A549 (cell line): Measurements from ENCODE around the gene AKR1C3. TPM values are rescaled to one million over a fixed set of nuclear protein-coding genes. Genes with fewer than 3 reads are reported as not detected.

Experiments
- ATAC-seq, 2 experiments: fragments of 200-7000 bp in 1 of 2; fragments of >200 bp in 1 of 2; cut with Nextera tagmentation in 1 of 2; cut with Tn5 transposase in 1 of 2; 3 replicates each; pipeline versions ENCODE4 v1.8.0 to v1.9.1; 2018 to 2020; ENCODE audit warnings: mild to moderate bottlenecking in 1 of 2, moderate library complexity in 1 of 2
- CTCF ChIA-PET: fragments of 300-600 bp; sonication (Branson Sonifier 250); formaldehyde crosslinking; extraction: SDS; loops from one replicate; lab custom pipeline; 2021; ENCODE audit warnings: antibody characterized with exemption, inconsistent platforms; lab: Yijun Ruan, JAX
- POLR2A ChIA-PET: fragments of 350-600 bp; formaldehyde crosslinking; extraction: SDS; loops from one replicate; lab custom pipeline; 2021; ENCODE audit warnings: antibody characterized with exemption, inconsistent platforms; lab: Yijun Ruan, JAX
- DNase-seq, 2 experiments: peaks; one replicate each; pipeline versions ENCODE4 v3.0.0 to v3.0.0-alpha.2; 2011 to 2016; ENCODE audit warnings: low read depth in 1 of 2, low spot score in 1 of 2
- FAIRE-seq: peaks from 2 replicates; lab custom pipeline; 2011; peaks lifted over from hg19 to GRCh38; lab: Jason Lieb, UNC
- H3K27ac ChIP-seq, 2 experiments: fragments of >200 bp; sonication (Bioruptor Twin); formaldehyde crosslinking; 3 replicates each; pipeline ENCODE4 v1.5.1; 2016 to 2017
- H3K4me1 ChIP-seq: fragments of >200 bp; sonication (Bioruptor Twin); formaldehyde crosslinking; 3 replicates; pipeline ENCODE4 v1.6.1; 2016
- H3K4me2 ChIP-seq: fragments of >200 bp; sonication (Bioruptor Twin); formaldehyde crosslinking; 3 replicates; pipeline ENCODE4 v1.6.1; 2016
- H3K4me3 ChIP-seq: fragments of >200 bp; sonication (Bioruptor Twin); formaldehyde crosslinking; 3 replicates; pipeline ENCODE4 v1.5.1; 2016
- H3K9me3 ChIP-seq: fragments of >200 bp; sonication (Bioruptor Twin); formaldehyde crosslinking; 3 replicates; pipeline ENCODE4 v1.6.1; 2016
- BHLHE40 ChIP-seq: IDR thresholded peaks from 2 replicates; pipeline ENCODE4 v1.6.1; 2012; ENCODE audit warnings: low read depth, low read length, inconsistent platforms
- CBX8 ChIP-seq: fragments of 200-600 bp; sonication (generic); IDR thresholded peaks from 2 replicates; pipeline ENCODE4 v1.6.1; 2016
- CHD4 ChIP-seq: fragments of 200-600 bp; sonication (generic); IDR thresholded peaks from 2 replicates; pipeline ENCODE4 v1.6.1; 2016; ENCODE audit warnings: antibody characterized with exemption, mild to moderate bottlenecking, borderline replicate concordance
- EHMT2 ChIP-seq: fragments of 200-600 bp; sonication (generic); IDR thresholded peaks from 2 replicates; pipeline ENCODE4 v1.6.1; 2016; ENCODE audit warnings: antibody characterized with exemption, low read depth, mild to moderate bottlenecking, moderate library complexity
- FOSB ChIP-seq: fragments of 250-450 bp; sonication (Bioruptor Pico); IDR thresholded peaks from 2 replicates; pipeline ENCODE4 v1.5.0; 2020; ENCODE audit warnings: mild to moderate bottlenecking, moderate library complexity
- FOXS1 ChIP-seq: fragments of 250-450 bp; sonication (Bioruptor Pico); IDR thresholded peaks from 2 replicates; pipeline ENCODE4 v1.5.0; 2020; ENCODE audit warnings: mild to moderate bottlenecking, moderate library complexity
- HOXB13 ChIP-seq: fragments of 250-450 bp; sonication (Bioruptor Pico); IDR thresholded peaks from 2 replicates; pipeline ENCODE4 v1.5.0; 2020; ENCODE audit warnings: low read depth, mild to moderate bottlenecking, moderate library complexity
- HOXB5 ChIP-seq: fragments of 250-450 bp; sonication (Bioruptor Pico); IDR thresholded peaks from 2 replicates; pipeline ENCODE4 v1.5.0; 2020; ENCODE audit warnings: mild to moderate bottlenecking, moderate library complexity
- JUN ChIP-seq, 2 experiments: fragments of >200 bp; sonication (Bioruptor Twin); formaldehyde crosslinking; IDR thresholded peaks; 2 replicates in 1 of 2; 3 replicates in 1 of 2; pipeline ENCODE4 v1.6.1; 2016 to 2017
- KDM1A ChIP-seq: fragments of 200-600 bp; sonication (generic); IDR thresholded peaks from 2 replicates; pipeline ENCODE4 v1.6.1; 2016; ENCODE audit warnings: low read depth, mild to moderate bottlenecking
- KDM5A ChIP-seq: fragments of 200-600 bp; sonication (generic); IDR thresholded peaks from 2 replicates; pipeline ENCODE4 v1.6.1; 2016; ENCODE audit warnings: antibody characterized with exemption, mild to moderate bottlenecking
- NPAS2 ChIP-seq: fragments of 250-450 bp; sonication (Bioruptor Pico); IDR thresholded peaks from 2 replicates; pipeline ENCODE4 v1.8.0; 2022; ENCODE audit warnings: mild to moderate bottlenecking, moderate library complexity, borderline replicate concordance
- NR3C1 ChIP-seq: fragments of >200 bp; sonication (Bioruptor Twin); formaldehyde crosslinking; IDR thresholded peaks from 3 replicates; pipeline ENCODE4 v1.6.1; 2017
- POLR2A ChIP-seq: IDR thresholded peaks from 2 replicates; pipeline ENCODE4 v1.6.1; 2012; ENCODE audit warnings: mild to moderate bottlenecking, low read length
- POLR2AphosphoS2 ChIP-seq: conservative IDR thresholded peaks from 2 replicates; pipeline ENCODE4 v1.6.1; 2012; ENCODE audit warnings: low read length, improper control_type of control experiment, inconsistent platforms
- RAD21 ChIP-seq, 2 experiments: fragments of >200 bp in 1 of 2; sonication (Bioruptor Twin) in 1 of 2; formaldehyde crosslinking in 1 of 2; IDR thresholded peaks in 1 of 2; conservative IDR thresholded peaks in 1 of 2; 2 replicates in 1 of 2; 3 replicates in 1 of 2; pipeline ENCODE4 v1.6.1; 2012 to 2018; ENCODE audit warnings: inconsistent platforms in 1 of 2
- RARB ChIP-seq: fragments of 250-450 bp; sonication (Bioruptor Pico); IDR thresholded peaks from 2 replicates; pipeline ENCODE4 v1.8.0; 2021; ENCODE audit warnings: mild to moderate bottlenecking, moderate library complexity
- RCOR1 ChIP-seq: fragments of 150-350 bp; IDR thresholded peaks from 2 replicates; pipeline ENCODE4 v1.6.1; 2014; ENCODE audit warnings: antibody characterized with exemption, low read length, low read depth
- RFX5 ChIP-seq: fragments of 450-650 bp; IDR thresholded peaks from 2 replicates; pipeline ENCODE4 v1.7.1; 2014; ENCODE audit warnings: antibody characterized with exemption, mild to moderate bottlenecking, moderate library complexity
- RNF2 ChIP-seq: fragments of 200-600 bp; sonication (generic); IDR thresholded peaks from 2 replicates; pipeline ENCODE4 v1.6.1; 2016; ENCODE audit warnings: low read depth, mild to moderate bottlenecking, antibody characterized with exemption, moderate library complexity, borderline replicate concordance
- SMC3 ChIP-seq: fragments of >200 bp; sonication (Bioruptor Twin); formaldehyde crosslinking; IDR thresholded peaks from 3 replicates; pipeline ENCODE4 v1.6.1; 2018; ENCODE audit warnings: inconsistent platforms
- SREBF2 ChIP-seq: fragments of 450-650 bp; IDR thresholded peaks from 2 replicates; pipeline ENCODE4 v1.6.1; 2014; ENCODE audit warnings: mild to moderate bottlenecking, moderate library complexity
- TP53 ChIP-seq: fragments of 250-450 bp; sonication (Bioruptor Pico); IDR thresholded peaks from 2 replicates; pipeline ENCODE4 v1.5.0; 2021; ENCODE audit warnings: mild to moderate bottlenecking, moderate library complexity
- ZSCAN20 ChIP-seq: fragments of 250-450 bp; sonication (Bioruptor Pico); IDR thresholded peaks from 2 replicates; pipeline ENCODE4 v1.8.0; 2022; ENCODE audit warnings: mild to moderate bottlenecking, moderate library complexity
- WGBS: methylation state at CpG from one replicate; pipeline ENCODE4 v1.1.6; 2017; ENCODE audit errors: missing lambda C conversion rate; 5-methylcytosine and 5-hydroxymethylcytosine counted together
- polyA plus RNA-seq, 4 experiments: library from polyadenylated mRNA; depleted of rRNA in 3 of 4; stranded (reverse); fragments of >200 nt; fragmentation: RNase III in 1 of 4; extraction: RNeasy Plus Mini Kit Qiagen cat#74134 plus additional on column Dnase treatment in 1 of 4; gene quantifications; 2 replicates in 3 of 4; 3 replicates in 1 of 4; pipeline ENCODE4 v1.2.3, GENCODE V29; 2011 to 2017
- TF ChIP-seq, protein P1 (sequence below): fragments of >200 bp; sonication (Bioruptor Twin); formaldehyde crosslinking; IDR thresholded peaks from 2 replicates; pipeline ENCODE4 v1.6.1; 2016
- TF ChIP-seq, protein P2 (sequence below): fragments of 200-600 bp; sonication (generic); IDR thresholded peaks from 2 replicates; pipeline ENCODE4 v1.6.1; 2016; ENCODE audit warnings: antibody characterized with exemption, mild to moderate bottlenecking, moderate library complexity
- TF ChIP-seq, protein P3 (sequence below): fragments of 450-650 bp; IDR thresholded peaks from 2 replicates; pipeline ENCODE4 v1.6.1; 2014; ENCODE audit warnings: antibody characterized with exemption
- TF ChIP-seq, protein P4 (sequence below): fragments of >200 bp; sonication (Bioruptor Twin); formaldehyde crosslinking; IDR thresholded peaks from 3 replicates; pipeline ENCODE4 v1.5.1; 2016
- TF ChIP-seq, protein P5 (sequence below): fragments of 150-350 bp; IDR thresholded peaks from 2 replicates; pipeline ENCODE4 v1.6.1; 2014; ENCODE audit warnings: low read depth, mild to moderate bottlenecking, low read length
- TF ChIP-seq, protein P6 (sequence below): fragments of >200 bp; sonication (Bioruptor Twin); formaldehyde crosslinking; IDR thresholded peaks from 3 replicates; pipeline ENCODE4 v1.6.1; 2016

The AKR1C3 gene
- polyA plus RNA-seq, 2 of the 4 experiments (the other 2 are of a cell fraction), result 1,998 to 3,820 TPM

DNA sequence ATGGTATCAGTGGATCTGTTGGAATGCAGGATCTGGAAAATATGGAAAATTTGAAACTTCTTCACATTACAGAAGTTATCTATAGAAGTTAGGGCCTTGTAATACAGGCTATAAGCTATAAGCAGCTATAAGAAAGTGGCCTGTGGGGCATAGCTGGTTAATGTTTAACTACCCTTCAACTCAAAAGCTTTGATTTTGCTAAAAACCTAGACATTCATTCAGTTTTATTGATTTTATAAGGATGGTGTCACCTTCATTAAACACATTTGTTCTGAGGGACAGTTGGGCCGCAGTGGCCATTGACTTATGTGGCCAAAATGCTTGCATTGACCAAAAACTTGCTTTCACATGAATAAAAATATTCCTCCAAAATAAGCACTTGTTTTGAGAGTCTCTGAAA, 13.1 kb upstream of the AKR1C3 start:
- WGBS, result 87% methylated on average over 1 of the region's 1 CpG
- CTCF ChIA-PET, result interaction anchor here (1.2 kb wide), 1 partner anchor 11 kb away, joined by 3 read pairs; no protein-coding TSS in a partner anchor
- H3K9me3 ChIP-seq, result peaks cover 8% of the 10 kb centered on the region; the same call in 1 of the 3 replicates
- DNase-seq (no peak), FAIRE-seq (no peak), ATAC-seq (no peak)
- TF ChIP-seq RAD21 (conservative IDR thresholded peaks at IDR 0.05 in 1 of 2, IDR thresholded peaks at IDR 0.05 in 1 of 2), result no peak
- TF ChIP-seq POLR2A, result no peak
- TF ChIP-seq RNF2, result no peak
- no peak for TF ChIP-seq NR3C1
- TF ChIP-seq EHMT2, result no peak
- TF ChIP-seq HOXB5, result no peak
- TF ChIP-seq FOXS1 (CRISPR knock-in tag), result no peak
- TF ChIP-seq, protein P1, sequence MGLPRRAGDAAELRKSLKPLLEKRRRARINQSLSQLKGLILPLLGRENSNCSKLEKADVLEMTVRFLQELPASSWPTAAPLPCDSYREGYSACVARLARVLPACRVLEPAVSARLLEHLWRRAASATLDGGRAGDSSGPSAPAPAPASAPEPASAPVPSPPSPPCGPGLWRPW, result no peak
- no peak for TF ChIP-seq JUN (IDR thresholded peaks at IDR 0.05)
- TF ChIP-seq KDM1A, result no peak
- TF ChIP-seq POLR2AphosphoS2, result no peak
- no peak for TF ChIP-seq HOXB13 (CRISPR knock-in tag)
- TF ChIP-seq, protein P2, sequence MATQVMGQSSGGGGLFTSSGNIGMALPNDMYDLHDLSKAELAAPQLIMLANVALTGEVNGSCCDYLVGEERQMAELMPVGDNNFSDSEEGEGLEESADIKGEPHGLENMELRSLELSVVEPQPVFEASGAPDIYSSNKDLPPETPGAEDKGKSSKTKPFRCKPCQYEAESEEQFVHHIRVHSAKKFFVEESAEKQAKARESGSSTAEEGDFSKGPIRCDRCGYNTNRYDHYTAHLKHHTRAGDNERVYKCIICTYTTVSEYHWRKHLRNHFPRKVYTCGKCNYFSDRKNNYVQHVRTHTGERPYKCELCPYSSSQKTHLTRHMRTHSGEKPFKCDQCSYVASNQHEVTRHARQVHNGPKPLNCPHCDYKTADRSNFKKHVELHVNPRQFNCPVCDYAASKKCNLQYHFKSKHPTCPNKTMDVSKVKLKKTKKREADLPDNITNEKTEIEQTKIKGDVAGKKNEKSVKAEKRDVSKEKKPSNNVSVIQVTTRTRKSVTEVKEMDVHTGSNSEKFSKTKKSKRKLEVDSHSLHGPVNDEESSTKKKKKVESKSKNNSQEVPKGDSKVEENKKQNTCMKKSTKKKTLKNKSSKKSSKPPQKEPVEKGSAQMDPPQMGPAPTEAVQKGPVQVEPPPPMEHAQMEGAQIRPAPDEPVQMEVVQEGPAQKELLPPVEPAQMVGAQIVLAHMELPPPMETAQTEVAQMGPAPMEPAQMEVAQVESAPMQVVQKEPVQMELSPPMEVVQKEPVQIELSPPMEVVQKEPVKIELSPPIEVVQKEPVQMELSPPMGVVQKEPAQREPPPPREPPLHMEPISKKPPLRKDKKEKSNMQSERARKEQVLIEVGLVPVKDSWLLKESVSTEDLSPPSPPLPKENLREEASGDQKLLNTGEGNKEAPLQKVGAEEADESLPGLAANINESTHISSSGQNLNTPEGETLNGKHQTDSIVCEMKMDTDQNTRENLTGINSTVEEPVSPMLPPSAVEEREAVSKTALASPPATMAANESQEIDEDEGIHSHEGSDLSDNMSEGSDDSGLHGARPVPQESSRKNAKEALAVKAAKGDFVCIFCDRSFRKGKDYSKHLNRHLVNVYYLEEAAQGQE, result no peak
- TF ChIP-seq, protein P3, sequence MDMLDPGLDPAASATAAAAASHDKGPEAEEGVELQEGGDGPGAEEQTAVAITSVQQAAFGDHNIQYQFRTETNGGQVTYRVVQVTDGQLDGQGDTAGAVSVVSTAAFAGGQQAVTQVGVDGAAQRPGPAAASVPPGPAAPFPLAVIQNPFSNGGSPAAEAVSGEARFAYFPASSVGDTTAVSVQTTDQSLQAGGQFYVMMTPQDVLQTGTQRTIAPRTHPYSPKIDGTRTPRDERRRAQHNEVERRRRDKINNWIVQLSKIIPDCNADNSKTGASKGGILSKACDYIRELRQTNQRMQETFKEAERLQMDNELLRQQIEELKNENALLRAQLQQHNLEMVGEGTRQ, result no peak
- peak overlapping the region; percentile 71 for H3K4me2 ChIP-seq
- no peak overlapping the region for H3K4me3 ChIP-seq
- POLR2A ChIA-PET, result no interaction called here
- peaks cover 62% of the 10 kb centered on the region for H3K4me1 ChIP-seq
- peak overlapping the region; percentile 95 to 96 for H3K27ac ChIP-seq

DNA sequence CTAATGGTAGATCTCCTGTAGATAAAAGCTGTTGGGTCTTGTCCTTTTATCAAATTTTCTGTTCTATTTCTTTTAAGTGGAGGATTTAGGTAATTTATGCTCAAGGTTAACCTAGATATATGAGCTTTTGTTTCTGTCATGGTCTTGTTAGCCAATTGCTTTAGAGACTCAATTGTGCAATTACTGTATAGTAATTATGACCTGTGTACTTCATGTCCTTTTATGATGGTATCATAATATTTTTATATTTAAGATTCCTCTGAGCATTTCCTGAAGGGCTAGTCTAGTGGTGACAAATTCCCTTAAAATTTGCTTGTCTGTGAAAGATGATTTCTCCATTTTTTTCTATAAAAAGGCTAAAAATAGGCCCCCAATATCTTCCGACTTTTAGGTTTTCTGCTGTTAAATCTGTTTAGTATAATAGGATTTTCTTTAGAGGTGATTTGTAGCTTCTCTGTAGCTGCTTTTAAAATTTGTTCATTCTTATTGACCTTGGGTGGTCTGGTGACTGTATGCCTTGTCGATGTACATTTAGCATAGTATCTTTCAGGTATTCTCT, 5.4 kb upstream of the AKR1C3 start:
- 94% methylated on average over 2 of the region's 2 CpGs for WGBS
- H3K4me1 ChIP-seq, result peaks cover 21% of the 10 kb centered on the region
- peak overlapping the region in 1 of 2 experiments; percentile 98; a peak in 2 of 6 replicates for H3K27ac ChIP-seq
- no peak for ATAC-seq
- POLR2A ChIA-PET, result no interaction called here
- CTCF ChIA-PET, result interaction anchor here (1.0 to 1.3 kb wide), 2 partner anchors 10 to 11 kb away, joined by 3 read pairs; no protein-coding TSS in a partner anchor
- DNase-seq, result no peak
- no peak overlapping the region for H3K4me3 ChIP-seq
- no peak overlapping the region for H3K4me2 ChIP-seq
- FAIRE-seq, result no peak
- peaks cover 47% of the 10 kb centered on the region for H3K9me3 ChIP-seq
- TF ChIP-seq, protein P4, sequence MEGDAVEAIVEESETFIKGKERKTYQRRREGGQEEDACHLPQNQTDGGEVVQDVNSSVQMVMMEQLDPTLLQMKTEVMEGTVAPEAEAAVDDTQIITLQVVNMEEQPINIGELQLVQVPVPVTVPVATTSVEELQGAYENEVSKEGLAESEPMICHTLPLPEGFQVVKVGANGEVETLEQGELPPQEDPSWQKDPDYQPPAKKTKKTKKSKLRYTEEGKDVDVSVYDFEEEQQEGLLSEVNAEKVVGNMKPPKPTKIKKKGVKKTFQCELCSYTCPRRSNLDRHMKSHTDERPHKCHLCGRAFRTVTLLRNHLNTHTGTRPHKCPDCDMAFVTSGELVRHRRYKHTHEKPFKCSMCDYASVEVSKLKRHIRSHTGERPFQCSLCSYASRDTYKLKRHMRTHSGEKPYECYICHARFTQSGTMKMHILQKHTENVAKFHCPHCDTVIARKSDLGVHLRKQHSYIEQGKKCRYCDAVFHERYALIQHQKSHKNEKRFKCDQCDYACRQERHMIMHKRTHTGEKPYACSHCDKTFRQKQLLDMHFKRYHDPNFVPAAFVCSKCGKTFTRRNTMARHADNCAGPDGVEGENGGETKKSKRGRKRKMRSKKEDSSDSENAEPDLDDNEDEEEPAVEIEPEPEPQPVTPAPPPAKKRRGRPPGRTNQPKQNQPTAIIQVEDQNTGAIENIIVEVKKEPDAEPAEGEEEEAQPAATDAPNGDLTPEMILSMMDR, result no peak
- TF ChIP-seq SREBF2, result no peak
- TF ChIP-seq ZSCAN20, result no peak
- no peak for TF ChIP-seq FOXS1 (CRISPR knock-in tag)
- no peak for TF ChIP-seq BHLHE40
- no peak for TF ChIP-seq RCOR1
- no peak for TF ChIP-seq CHD4
- no peak for TF ChIP-seq FOSB (CRISPR knock-in tag)
- no peak for TF ChIP-seq SMC3
- TF ChIP-seq KDM5A, result no peak
- no peak for TF ChIP-seq NPAS2 (CRISPR knock-in tag)
- TF ChIP-seq, protein P5, sequence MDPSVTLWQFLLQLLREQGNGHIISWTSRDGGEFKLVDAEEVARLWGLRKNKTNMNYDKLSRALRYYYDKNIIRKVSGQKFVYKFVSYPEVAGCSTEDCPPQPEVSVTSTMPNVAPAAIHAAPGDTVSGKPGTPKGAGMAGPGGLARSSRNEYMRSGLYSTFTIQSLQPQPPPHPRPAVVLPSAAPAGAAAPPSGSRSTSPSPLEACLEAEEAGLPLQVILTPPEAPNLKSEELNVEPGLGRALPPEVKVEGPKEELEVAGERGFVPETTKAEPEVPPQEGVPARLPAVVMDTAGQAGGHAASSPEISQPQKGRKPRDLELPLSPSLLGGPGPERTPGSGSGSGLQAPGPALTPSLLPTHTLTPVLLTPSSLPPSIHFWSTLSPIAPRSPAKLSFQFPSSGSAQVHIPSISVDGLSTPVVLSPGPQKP, result no peak
- no peak for TF ChIP-seq TP53
- no peak for TF ChIP-seq CBX8
- no peak for TF ChIP-seq RFX5
- TF ChIP-seq RARB (CRISPR knock-in tag), result no peak
- TF ChIP-seq, protein P6, sequence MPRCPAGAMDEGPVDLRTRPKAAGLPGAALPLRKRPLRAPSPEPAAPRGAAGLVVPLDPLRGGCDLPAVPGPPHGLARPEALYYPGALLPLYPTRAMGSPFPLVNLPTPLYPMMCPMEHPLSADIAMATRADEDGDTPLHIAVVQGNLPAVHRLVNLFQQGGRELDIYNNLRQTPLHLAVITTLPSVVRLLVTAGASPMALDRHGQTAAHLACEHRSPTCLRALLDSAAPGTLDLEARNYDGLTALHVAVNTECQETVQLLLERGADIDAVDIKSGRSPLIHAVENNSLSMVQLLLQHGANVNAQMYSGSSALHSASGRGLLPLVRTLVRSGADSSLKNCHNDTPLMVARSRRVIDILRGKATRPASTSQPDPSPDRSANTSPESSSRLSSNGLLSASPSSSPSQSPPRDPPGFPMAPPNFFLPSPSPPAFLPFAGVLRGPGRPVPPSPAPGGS, result no peak
